GM21515 (cell line): ENCODE data around the gene DOP1A.

ENCODE experiments used
- ATAC-seq: cut with Tn5 transposase; IDR thresholded peaks from one replicate; pipeline ENCODE4 v1.9.1; 2021; ENCODE audit not compliant: unreplicated experiment

The DOP1A gene

DNA sequence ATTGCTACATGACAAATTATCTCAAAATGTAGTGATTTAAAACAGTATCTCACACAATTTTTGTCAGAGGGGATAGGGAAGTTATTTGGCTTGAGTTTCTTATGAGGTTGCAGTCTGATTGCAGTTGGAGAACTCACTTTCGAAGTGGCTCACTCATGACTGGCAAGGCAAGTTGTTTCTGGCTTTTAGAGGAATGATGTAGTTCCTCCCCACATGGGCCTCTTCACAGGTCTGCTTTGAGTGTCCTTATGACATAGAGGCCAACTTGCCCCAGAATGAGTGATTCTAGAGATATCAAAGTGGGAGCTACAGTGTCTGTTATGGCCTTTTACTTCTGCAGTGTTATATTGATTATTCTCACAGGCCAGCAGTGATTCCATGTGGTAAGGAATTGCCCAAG, 6.1 kb downstream of the DOP1A start:
- no peak for ATAC-seq

DNA sequence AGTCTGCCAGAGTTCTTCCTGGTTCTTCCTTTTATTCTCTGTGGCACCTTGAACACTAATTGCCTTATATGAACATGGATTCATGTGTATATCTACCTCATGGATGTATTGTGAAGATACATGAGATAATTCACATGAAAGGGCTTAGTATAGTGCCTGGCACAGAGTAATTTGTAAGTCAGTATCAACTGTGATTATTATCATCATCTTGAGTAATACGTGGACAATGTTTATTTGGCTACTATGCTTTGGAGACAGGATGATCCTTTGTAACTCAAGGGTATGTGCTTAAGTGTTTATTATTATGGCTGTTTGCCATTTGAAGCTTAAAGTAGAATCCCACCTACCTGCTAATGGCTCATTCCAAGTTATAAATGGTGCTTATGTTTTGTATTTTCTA, 16.0 kb downstream of the DOP1A start:
- no peak for ATAC-seq

DNA sequence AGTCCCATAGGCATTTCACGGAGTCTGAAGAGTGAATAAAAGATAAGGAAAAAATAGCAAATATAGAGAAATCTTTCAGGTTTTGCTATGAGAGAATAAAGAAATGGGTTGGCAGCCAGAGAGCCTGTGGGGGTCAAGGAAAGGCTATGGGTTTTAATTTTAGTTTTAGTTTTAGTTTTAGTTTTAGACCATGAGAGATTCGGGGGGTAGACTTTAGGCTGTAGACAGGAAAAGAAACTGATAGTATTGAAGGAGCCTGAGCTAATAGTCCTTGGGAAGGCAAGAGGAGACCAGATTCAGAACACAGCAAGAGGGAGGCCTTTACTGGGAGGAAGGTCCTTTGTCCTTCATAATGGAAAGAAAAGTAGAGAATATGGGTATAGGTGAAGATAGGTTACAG, 19.3 kb downstream of the DOP1A start:
- peak; percentile 99 for ATAC-seq

DNA sequence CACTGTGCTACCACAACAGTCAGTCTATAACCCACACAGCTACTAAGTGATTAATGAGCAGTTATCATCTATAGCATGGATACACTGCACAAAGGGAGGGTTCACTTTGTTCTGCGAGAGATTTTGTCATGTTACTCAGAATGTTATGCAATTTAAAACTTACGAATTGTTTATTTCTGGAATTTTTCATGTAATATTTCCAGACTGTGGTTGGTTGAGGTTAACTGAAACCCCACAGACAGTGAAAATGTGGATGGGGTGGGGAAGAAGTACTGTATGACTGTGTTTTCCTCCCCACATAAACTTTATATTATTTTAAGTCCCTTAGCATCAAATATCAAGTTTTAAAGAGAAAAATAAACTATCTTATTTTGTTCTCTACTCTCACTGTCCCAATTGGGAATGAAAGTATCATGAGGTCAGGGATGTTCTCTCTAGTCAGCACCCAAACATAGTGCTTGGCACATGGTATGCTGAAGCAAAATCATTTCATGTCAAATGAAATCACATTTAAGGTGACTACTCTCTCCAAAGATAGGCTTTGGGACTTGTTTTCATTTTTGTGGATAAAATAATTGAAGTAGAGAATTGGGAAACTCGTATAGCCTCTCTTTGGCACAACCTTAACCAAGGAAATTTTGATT, 25.4 kb downstream of the DOP1A start:
- ATAC-seq = no peak

DNA sequence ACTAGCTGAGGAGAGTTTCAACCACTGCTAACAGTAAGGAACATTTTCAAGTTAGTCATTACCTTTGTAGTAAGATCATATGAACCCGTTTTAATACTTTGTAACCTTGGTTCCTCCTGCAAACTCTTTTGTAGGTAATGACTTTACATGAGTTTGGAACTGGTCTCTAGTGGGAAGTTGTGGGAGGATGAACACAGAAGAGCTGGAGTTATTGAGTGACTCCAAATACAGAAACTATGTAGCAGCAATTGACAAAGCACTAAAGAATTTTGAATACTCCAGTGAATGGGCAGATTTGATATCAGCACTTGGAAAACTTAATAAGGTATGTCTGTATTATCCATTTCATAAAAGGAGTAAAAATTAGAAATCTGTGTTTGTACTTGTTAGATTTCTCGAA, 29.3 kb downstream of the DOP1A start:
- ATAC-seq = no peak

DNA sequence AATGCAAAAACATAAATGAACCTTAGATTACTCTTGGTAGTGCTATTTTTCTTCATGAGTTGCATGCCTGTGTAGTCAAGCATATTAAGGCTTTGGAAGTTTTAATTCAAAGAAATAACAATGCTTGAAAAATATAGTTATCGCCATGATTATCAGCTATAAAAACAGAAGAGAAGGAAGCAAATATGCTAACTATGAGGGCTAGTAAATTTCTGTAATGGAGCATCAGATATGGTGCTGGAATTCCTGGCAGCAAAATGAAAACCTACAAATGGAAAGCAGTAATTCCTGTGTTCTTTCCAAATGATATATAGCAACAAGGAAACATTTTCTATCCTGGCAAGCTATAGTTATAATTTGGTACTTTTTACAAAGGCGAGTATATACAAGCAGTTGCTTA, 29.7 kb downstream of the DOP1A start:
- ATAC-seq = no peak

DNA sequence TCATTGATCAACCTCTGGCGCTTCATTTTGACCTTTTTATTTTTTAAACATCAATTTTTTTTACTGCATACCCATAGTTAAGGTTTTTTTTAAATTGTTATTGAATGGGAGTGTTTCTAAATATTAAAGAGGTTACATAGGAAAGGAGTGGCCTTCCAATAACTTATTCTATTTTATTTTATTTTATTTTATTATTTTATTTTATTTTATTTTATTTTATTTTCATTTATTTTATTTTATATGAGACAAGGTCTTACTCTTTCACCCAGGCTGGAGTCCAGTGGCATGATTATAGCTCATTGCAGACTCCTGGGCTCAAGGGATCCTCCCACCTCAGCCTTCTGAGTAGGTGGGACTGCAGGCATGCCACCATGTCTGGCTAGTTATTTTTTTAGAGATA, 30.2 kb downstream of the DOP1A start:
- ATAC-seq = no peak

DNA sequence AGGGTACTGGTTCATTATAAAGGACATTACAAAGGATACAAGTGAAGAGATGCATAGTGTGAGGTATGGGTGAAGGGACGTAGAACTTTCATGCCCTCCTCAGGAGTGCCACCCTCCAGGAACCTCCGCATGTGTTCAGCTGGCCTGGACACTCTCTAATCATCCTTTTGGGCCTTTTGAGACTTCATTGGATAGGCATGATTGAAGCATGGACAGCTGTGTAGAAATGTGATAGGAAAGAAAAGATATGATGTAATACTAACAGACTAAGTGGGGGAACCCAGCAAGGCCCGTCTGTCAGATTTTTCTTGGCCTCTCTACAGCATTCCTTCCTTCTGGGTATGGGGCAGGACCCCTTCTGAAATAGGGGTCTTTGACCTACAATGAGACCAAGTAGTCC, 31.1 kb downstream of the DOP1A start:
- no peak for ATAC-seq

DNA sequence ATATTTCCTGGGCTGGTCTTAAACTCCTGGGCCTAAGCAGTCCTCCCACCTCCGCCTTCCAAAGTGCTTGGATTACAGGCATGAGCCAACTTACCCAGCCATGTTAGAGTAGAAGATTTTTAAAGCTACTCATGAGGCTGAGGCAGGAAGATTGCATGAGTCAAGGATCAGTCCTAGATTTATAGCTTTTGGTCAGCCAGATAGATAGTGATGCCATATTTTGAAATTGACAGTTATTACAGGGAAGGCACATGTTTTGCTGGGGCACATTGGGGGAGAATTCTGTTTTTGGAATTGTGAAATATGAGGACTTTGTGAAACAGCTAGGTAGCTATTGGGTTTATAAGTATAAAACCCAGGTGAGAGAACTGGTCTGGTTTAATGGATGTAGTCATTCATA, 40.9 kb downstream of the DOP1A start:
- no peak for ATAC-seq

DNA sequence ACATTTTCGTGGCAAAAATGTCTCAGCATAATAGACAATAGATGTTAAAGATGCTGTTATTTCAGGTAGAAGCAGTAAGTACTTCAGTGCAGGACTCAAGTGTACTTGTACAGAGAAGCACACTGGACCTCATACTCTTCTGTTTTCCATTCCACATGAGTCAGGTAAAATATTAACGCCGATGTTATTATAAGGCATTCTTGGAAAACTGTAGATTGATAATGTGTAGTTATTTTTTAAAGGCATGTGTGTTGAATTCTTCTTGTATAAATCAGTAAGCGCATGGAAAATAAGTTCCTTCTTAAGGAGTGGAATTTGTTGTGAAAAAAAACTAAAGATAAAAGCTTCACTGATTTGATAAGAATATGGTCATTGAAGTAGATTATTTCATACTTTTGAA, 45.8 kb downstream of the DOP1A start:
- ATAC-seq = no peak

DNA sequence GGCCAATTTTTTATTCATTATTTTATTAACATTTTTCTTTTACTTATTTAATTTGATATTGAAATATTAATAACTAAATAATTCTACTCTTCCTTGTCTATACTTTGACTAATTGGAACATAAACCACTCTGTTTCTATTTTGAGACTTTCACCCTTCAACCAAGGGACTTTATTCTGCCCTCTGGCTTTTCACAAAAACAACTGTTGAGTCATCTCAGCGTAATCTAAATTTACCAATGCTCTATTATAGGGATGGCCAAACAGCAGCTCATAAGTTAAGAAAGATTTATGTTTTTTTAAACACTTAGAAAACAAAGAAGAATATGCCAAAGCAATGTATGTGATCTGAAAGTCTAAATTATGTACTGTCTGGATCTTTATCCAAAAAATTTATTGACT, 46.7 kb downstream of the DOP1A start:
- no peak for ATAC-seq

DNA sequence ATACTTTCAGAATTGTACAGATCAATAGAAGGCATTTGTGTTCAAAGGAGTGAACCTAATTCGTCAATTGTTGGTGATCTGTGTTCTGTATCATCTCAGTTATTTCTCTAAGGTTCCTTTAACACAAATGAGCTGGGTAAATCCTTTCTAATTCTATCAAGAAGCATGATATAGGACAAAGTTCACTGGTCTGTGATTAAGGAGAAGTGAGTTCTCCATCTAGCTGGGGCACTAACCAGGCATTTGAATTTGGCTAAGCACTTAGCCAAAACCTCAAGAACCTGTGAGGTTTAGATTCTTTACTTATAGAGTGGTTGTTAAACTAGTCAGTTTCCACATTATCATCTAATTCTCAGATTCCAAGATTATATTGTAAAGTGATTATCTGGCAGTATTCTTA, 50.3 kb downstream of the DOP1A start:
- no peak for ATAC-seq

DNA sequence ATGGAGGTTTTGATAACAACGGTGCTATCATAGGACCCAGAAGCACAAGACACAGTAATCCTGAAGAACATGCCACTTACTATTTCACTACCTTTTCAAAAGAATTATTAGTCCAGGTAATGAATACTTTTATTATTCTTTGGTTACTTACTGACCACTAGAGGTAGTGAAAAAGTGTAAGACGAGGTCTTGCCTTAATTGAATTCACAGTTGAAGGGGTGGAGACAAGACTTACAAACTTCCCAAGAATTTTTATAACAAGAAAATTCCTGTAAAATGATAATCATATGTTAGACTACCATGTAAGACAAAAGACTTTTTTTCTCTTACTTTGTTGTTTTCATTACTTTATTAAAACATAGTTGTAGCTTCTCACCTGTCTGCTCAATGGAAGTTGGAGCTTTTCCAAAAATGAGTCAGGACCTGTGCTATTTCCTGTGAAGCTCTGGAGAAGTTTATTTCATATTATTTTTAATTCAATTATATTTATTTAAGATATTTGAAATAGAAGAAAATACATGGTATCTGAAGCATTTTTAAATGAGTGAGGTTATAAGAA, 52.4 kb downstream of the DOP1A start:
- no peak for ATAC-seq

DNA sequence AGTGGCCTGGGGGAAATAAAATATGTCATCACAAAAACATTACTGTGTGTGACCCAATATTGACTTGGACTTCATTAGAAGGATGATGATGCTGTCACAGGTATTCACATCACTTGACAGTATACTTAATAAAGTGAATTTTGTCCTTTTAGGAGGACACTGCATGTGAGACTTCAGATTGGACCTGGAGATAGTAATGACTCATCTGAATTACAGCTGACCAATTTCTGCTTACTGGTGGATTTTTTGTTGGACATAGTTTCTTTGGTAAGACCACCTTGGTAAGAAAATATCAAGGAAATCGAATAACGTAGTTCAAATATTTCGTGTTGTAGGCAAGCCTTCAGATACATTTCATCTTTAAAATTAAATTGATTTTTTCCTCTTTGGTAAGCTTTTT, 57.1 kb downstream of the DOP1A start:
- ATAC-seq = no peak

DNA sequence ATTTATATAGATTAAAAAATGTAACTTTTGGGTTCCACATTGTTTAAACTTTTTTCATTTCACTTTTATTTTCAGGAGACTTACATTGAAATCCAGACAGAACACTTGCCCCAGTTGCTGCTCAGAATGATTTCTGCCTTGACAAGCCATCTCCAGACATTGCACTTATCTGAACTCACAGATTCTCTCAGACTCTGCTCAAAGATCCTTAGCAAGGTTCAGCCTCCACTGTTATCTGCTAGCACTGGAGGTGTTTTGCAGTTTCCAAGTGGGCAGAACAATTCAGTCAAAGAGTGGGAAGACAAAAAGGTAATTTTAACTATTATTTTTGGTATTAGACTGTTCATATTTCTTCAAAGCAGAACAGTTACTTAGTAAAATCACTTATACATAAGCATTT, 58.0 kb downstream of the DOP1A start:
- no peak for ATAC-seq

DNA sequence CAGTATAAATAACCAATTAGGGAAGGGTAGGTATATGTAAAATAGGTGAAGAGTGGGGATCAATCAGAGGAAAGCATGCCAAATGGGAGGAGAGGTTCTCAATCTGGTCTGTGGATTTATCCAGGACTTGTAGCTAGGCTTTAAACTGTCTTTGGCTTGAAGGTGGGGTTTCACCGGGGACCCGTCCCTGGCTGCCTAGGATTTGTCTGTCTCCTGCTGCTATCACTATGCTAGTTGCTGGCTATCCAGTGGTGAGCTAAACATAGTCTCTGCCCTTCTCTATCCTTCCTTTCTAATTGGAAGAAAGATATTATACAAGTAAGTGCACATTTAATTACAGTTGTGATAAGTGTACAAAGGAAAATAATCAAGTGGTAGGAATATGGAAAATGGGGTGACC, 58.8 kb downstream of the DOP1A start:
- ATAC-seq = no peak

DNA sequence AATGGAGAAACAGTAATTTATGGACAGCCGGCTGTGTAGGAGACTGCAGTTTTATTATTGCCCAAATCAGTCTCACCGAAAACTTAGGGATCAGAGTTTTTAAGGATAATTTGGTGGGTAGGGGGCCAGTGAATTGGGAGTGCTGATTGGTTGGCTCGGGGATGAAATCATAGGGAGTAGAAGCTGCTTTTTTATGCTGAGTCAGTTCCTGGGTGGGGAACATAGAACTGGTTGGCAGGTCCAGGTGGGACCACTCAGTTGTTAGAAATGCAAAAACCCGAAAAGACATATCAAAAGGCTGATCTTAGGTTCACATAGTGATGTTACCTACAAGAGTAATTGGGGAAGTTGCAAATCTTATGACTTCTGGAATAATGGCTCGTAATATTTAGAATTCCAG, 59.3 kb downstream of the DOP1A start:
- no peak for ATAC-seq

DNA sequence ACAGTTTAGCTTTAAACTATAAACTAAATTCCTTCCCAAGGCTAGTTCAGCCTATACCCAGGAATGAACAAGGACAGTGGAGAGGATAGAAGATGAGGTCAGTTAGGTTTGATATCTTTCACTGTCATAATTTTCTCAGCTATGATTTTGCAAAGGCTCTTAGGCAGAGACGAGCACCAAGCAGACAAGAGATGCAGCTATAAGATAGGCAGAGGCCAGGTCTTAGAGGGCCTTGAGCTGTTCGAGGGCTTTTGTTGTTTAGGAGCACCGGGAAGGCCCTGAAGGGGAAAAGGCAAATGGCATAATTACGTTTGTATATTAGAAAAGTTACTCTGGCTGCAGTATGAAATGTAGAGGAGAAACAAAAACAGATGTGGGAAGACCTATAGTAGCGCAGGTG, 59.8 kb downstream of the DOP1A start:
- no peak for ATAC-seq

DNA sequence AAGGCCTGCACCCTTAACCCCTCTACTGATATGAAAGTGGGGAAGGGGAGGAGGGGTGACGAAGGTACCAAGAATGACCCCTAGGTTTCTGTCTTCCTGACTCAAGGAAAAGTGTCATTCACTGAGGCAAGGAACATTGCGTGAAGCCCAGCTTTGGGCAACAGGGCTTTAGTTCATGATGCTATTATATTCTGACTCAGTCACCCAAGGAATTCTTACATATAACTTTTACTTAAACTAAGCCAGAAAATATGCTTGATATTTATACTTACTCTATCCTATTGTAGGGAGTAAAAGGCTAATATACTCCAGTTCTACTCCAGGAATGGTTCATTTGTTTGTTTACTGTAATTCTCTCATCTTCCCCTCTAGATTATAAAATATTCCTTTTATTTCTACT, 60.5 kb downstream of the DOP1A start:
- ATAC-seq = no peak

DNA sequence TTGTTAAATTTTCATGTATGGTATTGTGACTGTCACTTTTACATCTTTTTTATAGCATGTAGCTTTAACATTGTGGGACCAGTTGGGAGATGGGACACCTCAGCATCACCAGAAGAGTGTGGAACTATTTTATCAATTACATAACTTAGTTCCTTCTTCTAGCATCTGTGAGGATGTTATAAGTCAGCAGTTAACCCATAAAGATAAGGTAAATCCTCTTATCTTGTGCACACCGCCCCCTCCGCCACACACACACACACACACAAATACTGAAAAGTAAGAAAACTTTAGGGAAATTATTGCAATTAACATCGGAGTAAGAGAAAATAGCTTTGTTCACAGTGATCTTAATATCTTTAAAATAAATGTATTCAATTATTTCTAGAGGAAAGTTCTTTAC, 64.7 kb downstream of the DOP1A start:
- ATAC-seq = no peak

DNA sequence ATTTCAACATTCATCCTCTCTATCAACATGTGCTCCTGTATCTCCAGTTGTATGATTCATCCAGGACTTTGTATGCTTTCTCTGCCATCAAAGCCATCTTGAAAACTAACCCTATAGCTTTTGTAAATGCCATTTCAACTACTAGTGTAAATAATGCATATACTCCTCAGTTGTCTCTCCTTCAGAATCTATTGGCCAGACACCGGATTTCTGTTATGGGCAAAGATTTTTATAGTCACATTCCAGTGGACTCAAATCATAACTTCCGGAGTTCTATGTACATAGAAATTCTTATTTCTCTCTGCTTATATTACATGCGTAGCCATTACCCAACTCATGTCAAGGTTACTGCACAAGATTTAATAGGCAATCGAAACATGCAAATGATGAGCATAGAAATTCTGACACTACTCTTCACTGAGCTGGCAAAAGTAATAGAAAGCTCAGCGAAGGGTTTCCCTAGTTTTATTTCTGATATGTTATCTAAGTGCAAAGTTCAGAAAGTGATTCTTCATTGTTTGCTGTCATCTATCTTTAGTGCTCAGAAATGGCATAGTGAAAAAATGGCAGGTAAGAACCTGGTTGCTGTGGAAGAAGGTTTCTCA, 70.7 kb downstream of the DOP1A start:
- no peak for ATAC-seq

DNA sequence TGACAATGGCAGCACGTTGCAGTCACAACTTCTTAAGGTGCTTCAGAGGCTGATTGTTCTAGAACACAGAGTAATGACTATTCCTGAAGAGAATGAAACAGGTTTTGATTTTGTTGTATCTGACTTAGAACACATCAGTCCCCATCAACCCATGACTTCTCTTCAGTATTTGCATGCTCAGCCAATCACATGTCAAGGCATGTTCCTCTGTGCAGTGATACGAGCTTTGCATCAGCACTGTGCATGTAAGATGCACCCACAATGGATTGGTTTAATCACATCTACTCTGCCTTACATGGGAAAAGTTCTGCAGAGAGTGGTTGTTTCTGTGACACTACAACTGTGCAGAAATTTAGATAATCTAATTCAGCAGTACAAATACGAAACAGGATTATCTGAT, 71.3 kb downstream of the DOP1A start:
- no peak for ATAC-seq

DNA sequence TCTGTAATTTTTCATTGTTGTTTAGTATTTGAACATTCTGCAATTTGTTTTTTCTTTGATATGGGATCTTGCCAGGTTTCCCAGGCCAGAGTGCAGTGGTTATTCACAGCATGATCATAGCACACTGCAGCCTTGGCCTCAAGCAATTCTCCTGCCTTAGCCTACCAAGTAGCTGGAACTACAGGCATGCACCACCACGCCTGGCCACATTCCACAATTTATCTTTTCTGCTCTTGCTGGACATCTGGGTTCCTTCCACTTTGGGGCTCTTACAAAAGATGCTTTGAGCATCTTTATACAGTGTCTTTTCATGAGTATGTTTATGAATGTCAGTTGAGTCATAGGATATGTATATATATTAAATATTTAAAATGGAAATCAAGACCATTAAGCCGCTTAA, 83.6 kb downstream of the DOP1A start:
- no peak for ATAC-seq
